A204.1 (cell line): ENCODE data around the gene IFNAR1.
A peak's percentile ranks its signal among the peaks of the same experiment; 100 is the strongest.
"Not testable (repeated sequence)": the region's sequence is repeated elsewhere in the genome, so short reads cannot be mapped to it uniquely, and the experiment has no call there.

Experiments
- FAIRE-seq: peaks from 2 replicates; lab custom pipeline; 2012; peaks lifted over from hg19 to GRCh38; lab: Jason Lieb, UNC

IFNAR1 gene

GRCh38 chr21:33348706-33349105 lies 23.9 kb downstream of the IFNAR1 start:
- no peak for FAIRE-seq

- FAIRE-seq, result no peak
These were observed 25.9 kb downstream of the IFNAR1 start for GRCh38 chr21:33350676-33351075.

- peak; percentile 81 for FAIRE-seq
These were observed 30.6 kb downstream of the IFNAR1 start for GRCh38 chr21:33355355-33355754.

- FAIRE-seq, result no peak
These were observed 31.2 kb downstream of the IFNAR1 start for GRCh38 chr21:33355996-33356395.

GRCh38 chr21:33357177-33357576 lies 32.4 kb downstream of the IFNAR1 start:
- no peak for FAIRE-seq

GRCh38 chr21:33359446-33359845 lies 34.7 kb downstream of the IFNAR1 start:
- FAIRE-seq, result no peak

GRCh38 chr21:33360281-33360680 lies 35.5 kb downstream of the IFNAR1 start:
- FAIRE-seq, result no peak

- peak; percentile 6 for FAIRE-seq
These were observed 36.3 kb downstream of the IFNAR1 start for GRCh38 chr21:33360881-33361602.

GRCh38 chr21:33362044-33362555 lies 37.3 kb downstream of the IFNAR1 start:
- FAIRE-seq, result no peak

GRCh38 chr21:33363911-33364609 lies 39.3 kb downstream of the IFNAR1 start:
- not testable (repeated sequence) for FAIRE-seq

GRCh38 chr21:33364830-33365229 lies 40.1 kb downstream of the IFNAR1 start:
- FAIRE-seq, result no peak

- no peak for FAIRE-seq
These were observed 42.7 kb downstream of the IFNAR1 start for GRCh38 chr21:33367309-33367973.

GRCh38 chr21:33368124-33368523 lies 43.4 kb downstream of the IFNAR1 start:
- FAIRE-seq, result no peak

- no peak for FAIRE-seq
These were observed 43.8 kb downstream of the IFNAR1 start for GRCh38 chr21:33368576-33368975.

GRCh38 chr21:33369586-33369985 lies 44.8 kb downstream of the IFNAR1 start:
- FAIRE-seq, result no peak

GRCh38 chr21:33370305-33370704 lies 45.5 kb downstream of the IFNAR1 start:
- no peak for FAIRE-seq

- FAIRE-seq, result no peak
These were observed 46.6 kb downstream of the IFNAR1 start for GRCh38 chr21:33371366-33371765.

GRCh38 chr21:33372582-33372981 lies 47.8 kb downstream of the IFNAR1 start:
- no peak for FAIRE-seq

GRCh38 chr21:33373451-33373850 lies 48.7 kb downstream of the IFNAR1 start:
- no peak for FAIRE-seq

- FAIRE-seq, result no peak
These were observed 49.3 kb downstream of the IFNAR1 start for GRCh38 chr21:33374080-33374449.

- FAIRE-seq, result peak; percentile 9
These were observed 49.8 kb downstream of the IFNAR1 start for GRCh38 chr21:33374450-33375096.

GRCh38 chr21:33375101-33375644 lies 50.4 kb downstream of the IFNAR1 start:
- FAIRE-seq, result no peak
